Kidney tubule cell (primary cell): ENCODE data around the gene SNCAIP.

ENCODE experiments used
- DNase-seq: peaks from one replicate; pipeline ENCODE4 v3.0.0-alpha.2; 2018; ENCODE audit warnings: low spot score

The SNCAIP gene

DNA sequence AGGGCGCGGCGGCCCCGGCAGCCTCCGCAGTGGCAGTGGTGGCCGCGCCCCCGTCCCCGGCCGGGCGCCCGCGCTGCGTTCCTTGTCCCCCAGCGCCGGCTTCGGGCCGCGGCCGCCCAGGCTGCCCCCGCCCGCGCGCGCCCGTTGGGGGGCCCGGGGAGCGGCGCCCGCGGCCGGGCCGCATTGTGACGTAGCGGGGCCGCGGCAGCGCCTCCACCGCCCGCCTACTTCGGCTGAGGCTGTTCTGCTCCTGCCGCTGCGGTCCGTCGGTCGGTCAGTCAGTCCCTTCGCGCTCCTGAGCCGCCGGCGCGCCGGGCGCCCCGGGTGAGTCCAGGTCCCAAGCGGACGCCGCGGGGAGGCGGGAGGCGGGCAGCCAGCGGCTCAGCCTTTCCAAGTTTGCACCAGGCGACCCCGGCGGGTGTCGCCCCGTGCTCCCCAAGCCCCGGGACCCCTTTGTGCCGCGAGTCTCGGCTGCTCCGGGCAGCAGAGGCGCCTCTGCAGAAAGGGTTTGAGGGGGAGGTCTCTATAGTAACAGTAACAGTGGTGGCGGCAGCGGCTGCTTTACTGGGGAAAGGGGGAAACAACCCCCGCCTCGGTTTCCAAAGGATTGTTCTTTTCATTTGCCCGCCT, at the start of gene SNCAIP:
Gene SNCAIP, plus strand, starts transcription at position 277 of the 630 bp plus-strand sequence. CDS start 78,898 bp downstream, outside the sequence.
- peak; percentile 47 for DNase-seq

DNA sequence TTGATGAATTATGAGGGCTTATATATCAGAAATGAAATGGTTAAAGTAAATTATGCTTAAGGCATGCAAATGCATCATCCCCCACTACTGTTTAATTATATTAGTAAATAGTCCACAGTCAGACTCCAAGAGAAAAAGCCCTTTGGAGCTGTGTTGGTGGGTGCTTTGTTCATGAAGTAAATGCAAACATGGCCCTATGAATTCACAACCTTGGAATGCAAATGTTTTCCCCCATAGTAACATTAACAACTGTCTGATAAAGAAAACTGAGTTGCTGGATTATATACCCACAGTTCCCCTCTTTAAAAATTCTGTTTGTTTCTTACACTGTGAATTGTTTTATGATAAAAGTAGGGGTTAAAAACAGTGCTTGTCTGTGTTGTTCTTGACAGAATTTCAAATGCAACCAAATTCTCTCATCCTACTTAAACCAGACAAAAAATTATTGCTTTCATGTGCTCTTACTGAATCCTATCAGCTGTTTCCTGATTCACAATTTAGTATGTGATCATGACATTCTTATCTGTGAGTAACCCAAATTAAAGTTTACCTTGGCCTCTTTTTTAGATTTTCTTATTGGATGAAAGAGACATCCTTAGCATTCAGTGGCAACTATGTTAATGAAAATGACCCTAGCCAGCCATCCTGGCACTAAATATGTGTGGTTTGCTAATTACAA, 48.5 kb upstream of the SNCAIP start:
- DNase-seq = peak; percentile 39

GRCh38 chr5:122264610-122265009, 47.4 kb upstream of the SNCAIP start:
- peak; percentile 48 for DNase-seq

DNA sequence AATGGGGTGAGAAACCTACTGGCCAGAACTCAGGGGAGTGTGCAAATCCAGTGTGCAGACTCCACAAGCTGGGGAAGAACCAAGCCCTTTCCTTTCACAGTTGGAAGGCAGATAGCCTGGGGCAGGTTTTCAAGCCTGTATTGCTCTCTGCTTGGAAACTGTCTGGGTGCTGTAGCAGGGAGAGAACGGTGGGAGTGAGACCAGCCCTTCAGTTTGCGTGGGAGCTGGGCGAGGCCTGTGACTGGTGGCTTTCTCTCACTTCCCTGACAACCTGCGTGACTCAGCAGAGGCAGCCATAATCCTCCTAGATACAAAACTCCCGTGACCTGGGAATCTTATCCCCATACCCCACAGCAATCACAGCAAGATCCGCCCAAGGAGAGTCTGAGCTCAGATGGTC, 44.9 kb upstream of the SNCAIP start:
- no peak for DNase-seq

GRCh38 chr5:122273696-122274095, 38.3 kb upstream of the SNCAIP start:
- no peak for DNase-seq

DNA sequence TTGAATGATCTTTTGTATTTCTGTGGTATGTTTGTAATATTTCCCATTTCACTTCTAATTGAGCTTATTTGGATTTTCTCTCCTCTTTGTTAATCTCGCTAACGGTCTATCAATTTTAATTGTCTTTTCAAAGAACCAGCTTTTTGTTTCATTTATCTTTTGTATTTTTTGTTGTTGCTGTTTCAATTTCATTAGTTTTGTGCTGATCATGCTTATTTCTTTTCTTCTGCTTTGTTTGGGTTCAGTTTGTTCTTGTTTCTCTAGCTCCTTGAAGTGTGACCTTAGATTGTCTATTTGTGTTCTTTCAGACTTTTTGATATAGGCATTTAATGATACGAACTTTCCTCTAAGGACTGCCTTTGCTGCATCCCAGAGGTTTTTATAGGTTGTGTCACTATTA, 28.4 kb upstream of the SNCAIP start:
- DNase-seq = no peak

DNA sequence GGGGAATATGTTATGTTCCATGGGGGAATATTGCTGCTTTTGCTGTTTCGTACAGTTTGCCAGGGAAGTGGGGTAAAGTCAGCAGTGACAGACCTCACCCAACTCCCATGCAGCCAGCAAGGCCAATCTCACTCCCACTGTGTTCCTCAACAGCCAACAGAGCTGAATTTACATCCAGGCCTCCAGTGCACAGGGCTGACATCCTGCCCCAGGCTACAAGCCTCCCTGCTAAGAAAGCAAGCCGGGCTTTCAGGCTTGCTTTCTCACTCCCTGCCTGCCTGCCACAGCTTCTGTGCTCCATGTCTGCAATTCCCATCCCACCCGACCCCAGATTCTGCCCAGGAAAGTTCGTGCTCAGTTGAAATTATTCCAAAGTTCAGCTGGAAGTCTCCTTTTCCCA, 25.5 kb upstream of the SNCAIP start:
- DNase-seq = no peak

DNA sequence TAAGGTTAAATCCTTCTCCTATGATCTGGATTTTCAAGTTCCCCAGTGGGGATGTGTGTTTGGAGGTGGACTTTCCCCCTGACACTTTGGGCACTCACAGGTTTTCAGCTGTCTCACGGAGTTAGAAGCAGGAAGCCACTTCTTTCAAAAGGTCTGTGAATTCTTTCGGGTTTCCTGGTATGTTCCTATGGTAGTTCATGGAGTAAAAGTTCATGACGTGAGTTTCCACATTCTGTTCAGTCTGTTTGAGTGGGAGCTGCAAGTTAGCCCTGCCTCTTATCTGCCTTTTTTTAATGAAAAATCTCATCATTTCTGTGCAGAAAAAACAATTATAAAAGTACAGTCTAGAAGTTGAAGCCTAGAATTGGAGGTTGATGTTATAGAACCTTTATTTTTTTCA, 24.9 kb upstream of the SNCAIP start:
- DNase-seq = no peak

- DNase-seq = no peak
These were observed 20.8 kb upstream of the SNCAIP start for GRCh38 chr5:122291000-122291901.

GRCh38 chr5:122292332-122292731, 19.7 kb upstream of the SNCAIP start:
- DNase-seq = no peak

GRCh38 chr5:122295138-122295537, 16.9 kb upstream of the SNCAIP start:
- DNase-seq = peak; percentile 31

DNA sequence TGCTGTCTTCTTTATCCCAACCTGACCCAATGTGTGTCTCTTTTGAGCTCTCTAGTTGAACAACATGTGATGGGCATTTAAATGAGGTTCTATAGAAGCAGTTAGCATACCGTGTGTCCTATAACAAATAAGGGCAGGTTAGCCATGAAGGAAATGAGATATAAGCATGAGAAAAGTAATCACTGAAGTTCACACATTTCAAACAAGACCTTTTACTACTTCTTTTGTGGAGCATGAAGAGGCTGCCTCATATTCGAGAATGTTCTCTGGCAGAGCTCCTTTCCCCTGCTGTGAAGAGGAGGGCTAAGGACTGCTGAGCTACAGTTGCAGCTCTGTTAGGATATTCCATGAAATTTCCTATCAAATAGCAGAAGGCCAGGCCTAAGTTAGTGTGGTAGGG, 15.2 kb upstream of the SNCAIP start:
- no peak for DNase-seq

DNA sequence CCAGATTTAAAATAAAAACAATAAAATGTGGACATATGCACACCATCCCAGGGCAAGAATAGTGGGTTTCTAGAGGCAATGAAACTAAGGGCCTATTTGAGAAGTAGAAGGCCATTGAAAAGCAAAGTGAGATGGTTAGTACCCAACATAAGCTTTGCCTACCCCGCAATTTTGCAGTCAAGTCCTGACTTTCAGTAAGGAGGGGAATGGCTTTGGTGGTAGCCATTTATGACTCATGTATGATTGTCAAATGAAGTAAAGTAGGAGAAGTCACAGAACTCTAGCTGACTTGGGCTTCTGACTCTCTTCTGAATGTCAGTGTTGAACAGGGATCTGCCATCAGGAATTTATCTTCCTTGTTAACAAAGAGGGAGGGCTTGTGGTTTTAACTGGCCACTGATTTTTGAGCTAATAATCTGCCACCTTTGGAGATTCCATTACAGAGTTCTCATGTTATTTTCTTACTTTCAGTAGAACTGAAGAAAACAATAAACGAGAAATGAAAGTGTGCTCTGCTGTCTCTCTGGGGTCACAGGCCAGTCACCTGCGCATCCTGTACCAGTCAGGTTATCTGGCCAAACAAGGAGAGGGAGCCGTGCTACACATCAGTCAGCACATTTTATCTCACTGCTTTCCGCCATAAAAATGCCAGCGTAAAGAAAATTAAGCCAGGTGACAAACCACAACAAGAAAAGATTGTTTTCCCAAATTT, 14.3 kb upstream of the SNCAIP start:
- DNase-seq = no peak

DNA sequence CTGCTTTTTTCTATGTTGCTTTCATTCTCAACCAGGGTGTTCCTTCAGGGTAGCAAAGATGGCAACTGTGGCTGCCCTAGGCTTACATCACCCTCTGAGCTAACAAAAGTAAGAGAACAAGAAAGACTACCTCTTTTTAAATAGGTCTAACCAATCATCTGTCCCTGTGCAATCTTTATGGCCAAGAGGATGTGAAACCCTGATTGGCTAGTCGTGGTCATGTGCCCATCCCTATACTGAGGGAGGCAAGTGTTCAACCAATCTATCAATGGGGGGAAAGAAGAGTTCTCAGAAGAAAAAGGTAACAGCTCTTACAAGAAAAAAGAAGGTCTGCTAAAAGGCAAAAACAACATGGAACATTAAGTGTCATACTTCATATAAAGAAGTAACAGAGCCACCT, 11.7 kb upstream of the SNCAIP start:
- no peak for DNase-seq

- DNase-seq = no peak
These were observed 11.0 kb upstream of the SNCAIP start for GRCh38 chr5:122301016-122301415.

DNA sequence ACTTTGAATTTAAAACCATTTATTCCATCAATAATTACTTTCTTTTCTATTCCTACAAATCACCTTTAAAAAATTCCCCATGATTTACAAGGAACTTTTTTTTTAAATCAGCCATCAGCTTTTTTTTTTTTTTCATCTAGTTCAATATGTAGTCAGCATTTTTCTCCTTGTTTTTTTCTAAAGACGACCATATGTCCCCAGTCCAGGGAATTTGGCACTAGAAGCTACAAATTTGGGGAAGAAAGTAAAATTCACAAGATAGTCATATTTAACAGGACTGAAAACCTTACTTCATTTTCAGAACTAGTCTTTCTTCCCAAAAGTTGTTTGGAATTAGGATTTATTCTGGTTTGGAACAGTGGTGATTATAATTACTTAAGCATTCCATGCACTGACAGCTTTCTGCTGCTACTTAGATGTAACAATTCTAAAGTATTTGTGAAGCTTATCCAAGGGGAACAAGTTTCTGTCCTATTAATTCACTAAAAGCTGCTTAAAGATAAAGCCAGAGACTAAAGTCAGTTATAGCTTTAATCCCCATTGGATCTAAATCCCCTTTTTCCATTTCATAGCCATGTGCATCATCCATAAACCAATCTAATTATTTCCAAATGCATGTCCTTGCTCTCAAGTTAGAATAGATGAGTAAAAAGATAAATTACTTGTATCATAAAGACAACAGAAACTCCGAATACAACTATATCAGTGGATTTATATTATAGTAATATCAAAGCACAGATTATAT, 7.4 kb upstream of the SNCAIP start:
- no peak for DNase-seq

DNA sequence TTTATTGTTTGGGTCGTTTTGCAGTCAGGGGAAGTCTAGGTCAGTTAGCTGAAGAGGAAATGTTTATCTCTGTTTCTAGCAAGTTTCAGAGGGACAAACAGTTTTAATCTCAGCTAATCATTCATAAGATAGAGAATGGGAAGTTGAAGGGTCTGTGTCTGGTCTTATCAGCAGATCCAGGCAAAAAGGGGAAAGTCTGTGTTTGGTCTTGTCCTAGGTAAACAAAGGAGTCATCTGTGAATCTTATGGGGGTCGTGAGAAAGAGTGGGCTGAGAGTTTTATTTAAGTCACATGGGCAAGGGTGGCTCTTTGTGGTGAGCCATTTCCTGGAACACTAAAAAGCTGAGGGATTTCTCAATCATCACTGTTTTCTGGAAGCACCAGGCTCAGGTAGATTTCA, 5.6 kb upstream of the SNCAIP start:
- DNase-seq = no peak

- no peak for DNase-seq
These were observed 1.1 kb upstream of the SNCAIP start for GRCh38 chr5:122310889-122311288.

DNA sequence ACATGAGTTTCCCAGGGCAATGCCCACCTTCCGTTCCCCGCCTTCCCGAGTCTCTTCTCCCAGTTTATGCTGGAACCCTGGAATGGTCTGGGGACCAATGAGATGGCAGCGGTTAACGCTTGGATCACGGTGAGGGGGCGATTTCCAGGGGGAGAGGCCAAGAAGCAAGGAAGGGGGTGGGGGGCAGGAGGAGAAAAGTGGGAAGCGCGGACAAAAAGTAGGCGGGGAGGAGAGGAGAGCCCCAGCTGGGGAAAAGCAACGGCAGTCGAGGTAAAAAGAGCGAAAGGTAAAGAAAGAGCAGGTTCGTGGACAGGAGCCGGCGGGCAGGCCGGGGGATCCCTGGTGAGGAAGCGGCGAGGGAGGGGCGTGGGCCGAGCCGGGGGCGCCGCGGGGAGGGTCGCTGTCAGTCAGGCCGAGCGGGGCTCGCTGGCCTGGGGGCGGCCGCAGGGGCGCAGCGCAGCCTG, 508 bp upstream of the SNCAIP start:
- DNase-seq = no peak

DNA sequence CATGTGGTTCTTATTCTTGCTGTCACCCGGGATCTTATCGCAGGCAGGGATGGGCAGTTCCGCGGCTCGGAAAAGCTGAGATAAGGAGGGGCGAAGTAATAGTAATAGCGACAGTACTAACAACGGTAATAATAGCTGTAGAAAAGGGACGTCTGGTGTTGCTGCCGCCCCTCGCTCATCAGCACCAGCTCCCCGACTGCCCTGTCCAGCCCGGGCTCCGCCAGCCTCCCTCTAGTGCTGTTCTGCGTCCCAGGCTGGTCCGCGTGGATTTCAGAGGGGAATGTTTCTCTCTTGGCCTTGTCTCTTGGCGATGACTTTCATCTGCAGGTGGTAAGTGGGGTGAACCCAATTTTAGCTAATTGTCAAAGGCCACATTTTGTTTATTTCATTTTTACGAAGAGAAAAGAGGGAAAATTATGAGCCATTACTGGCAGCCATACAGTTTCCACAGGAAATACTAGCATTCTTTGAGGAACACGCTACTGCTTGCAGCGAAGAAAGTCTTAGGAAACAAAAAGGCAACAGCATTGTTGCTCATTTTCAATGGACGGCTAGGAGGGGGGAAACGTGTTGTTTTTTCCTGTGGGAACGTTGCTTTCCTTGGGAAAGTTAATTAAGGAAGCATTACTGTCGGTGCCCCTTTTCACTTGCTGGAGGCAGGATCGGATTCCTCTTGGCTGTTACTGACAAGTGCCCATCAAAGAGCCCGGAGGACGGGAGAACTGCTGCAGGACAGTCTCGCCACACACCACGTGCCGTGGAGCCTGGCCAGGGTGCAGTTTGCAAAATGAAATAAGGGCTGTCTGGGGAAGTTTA, 762 bp downstream of the SNCAIP start:
- peak; percentile 14 for DNase-seq

DNA sequence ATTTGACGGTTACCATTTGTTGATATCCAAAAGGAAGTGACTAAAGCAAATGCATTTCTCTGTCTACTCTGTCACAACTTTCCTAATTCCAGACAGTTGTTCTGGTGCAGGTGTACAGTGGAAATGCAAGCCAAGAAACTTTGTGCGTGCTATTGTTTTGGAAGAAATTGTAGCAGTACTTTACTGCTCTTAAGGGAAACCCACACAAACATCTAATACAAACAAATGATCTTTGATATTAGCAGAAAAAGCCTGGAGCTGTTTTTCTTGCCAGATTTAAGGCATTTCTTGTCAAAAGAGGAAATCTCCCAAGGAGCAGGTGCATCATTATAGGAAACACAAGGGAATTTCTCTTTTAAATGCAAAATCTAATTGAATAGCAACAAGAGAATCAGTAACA, 2.0 kb downstream of the SNCAIP start:
- DNase-seq = no peak
